HepG2 (cell line): Measurements from ENCODE around the gene ASB8. TPM values are rescaled to one million over a fixed set of nuclear protein-coding genes. Genes with fewer than 3 reads are reported as not detected.

ENCODE experiments used
- ATAC-seq: fragments of 200-7000 bp; cut with Tn5 transposase; 3 replicates; pipeline ENCODE4 v1.9.1; 2020; ENCODE audit warnings: mild to moderate bottlenecking, moderate library complexity
- BruUV-seq: library from RNA; stranded (reverse); fragments of 400-500 nt; replicated peaks from 2 replicates; lab custom pipeline; 2021; lab: Mats Ljungman, UMichigan
- CTCF ChIA-PET: fragments of 300-600 bp; formaldehyde crosslinking; extraction: SDS; loops from one replicate; lab custom pipeline; 2021; ENCODE audit warnings: low total read pairs, inconsistent platforms, low intra/inter-chr PET ratio; lab: Yijun Ruan, JAX
- POLR2A ChIA-PET: fragments of 350-600 bp; sonication (Branson Sonifier 250); formaldehyde crosslinking; loops from one replicate; lab custom pipeline; 2020; ENCODE audit warnings: antibody characterized with exemption, inconsistent platforms; lab: Yijun Ruan, JAX
- DNase-seq: peaks from one replicate; pipeline ENCODE4 v3.0.0-alpha.2; 2015; ENCODE audit warnings: low spot score
- FAIRE-seq: peaks from 3 replicates; lab custom pipeline; 2011; peaks lifted over from hg19 to GRCh38; lab: Jason Lieb, UNC
- H2AFZ ChIP-seq: one replicate; pipeline ENCODE4 v1.6.1; 2011; ENCODE audit warnings: low read length, inconsistent platforms
- H3K27ac ChIP-seq: fragments of 300-600 bp; 3 replicates; pipeline ENCODE4 v1.8.0; 2011; ENCODE audit warnings: mixed run types, mild to moderate bottlenecking, mixed read lengths, low read length, inconsistent platforms; ENCODE audit not compliant: insufficient read depth; ENCODE audit errors: extremely low read length
- H3K27me3 ChIP-seq, 2 experiments: fragments of 200-600 bp in 1 of 2; 2 replicates in 1 of 2; 3 replicates in 1 of 2; pipeline versions ENCODE4 v1.6.0 to v1.8.0; 2011; ENCODE audit warnings: low read length in 2 of 2, mild to moderate bottlenecking in 2 of 2, moderate library complexity in 2 of 2, inconsistent platforms in 1 of 2; ENCODE audit not compliant: insufficient read depth in 2 of 2, control insufficient read depth in 1 of 2
- H3K36me3 ChIP-seq, 2 experiments: fragments of 200-600 bp in 1 of 2; replicated peaks in 1 of 2; 2 replicates in 1 of 2; 3 replicates in 1 of 2; pipeline versions ENCODE4 v1.5.1 to v1.8.0; 2011; ENCODE audit warnings: low read length in 2 of 2, inconsistent platforms in 1 of 2; ENCODE audit not compliant: insufficient read depth in 2 of 2, control insufficient read depth in 1 of 2
- H3K4me1 ChIP-seq: 2 replicates; pipeline ENCODE4 v1.5.1; 2012; ENCODE audit warnings: low read length, inconsistent platforms; ENCODE audit not compliant: insufficient read depth
- H3K4me2 ChIP-seq: 2 replicates; pipeline ENCODE4 v1.6.0; 2011; ENCODE audit warnings: low read depth, low read length, inconsistent platforms
- H3K4me3 ChIP-seq, 3 experiments: fragments of 200-600 bp in 1 of 3; sonication (generic), shearing (Covaris generic) in 1 of 3; replicated peaks in 1 of 3; 2 replicates each; pipeline ENCODE4 v1.5.1; 2011 to 2016; ENCODE audit warnings: low read length in 3 of 3, inconsistent platforms in 2 of 3, low read depth in 2 of 3, mild to moderate bottlenecking in 2 of 3, control low read depth in 1 of 3, mixed read lengths in 1 of 3; ENCODE audit not compliant: insufficient read depth in 1 of 3
- H3K79me2 ChIP-seq: one replicate; pipeline ENCODE4 v1.6.1; 2011; ENCODE audit warnings: low read length, inconsistent platforms; ENCODE audit not compliant: insufficient read depth
- H3K9ac ChIP-seq: 2 replicates; pipeline ENCODE4 v1.6.0; 2011; ENCODE audit warnings: mild to moderate bottlenecking, low read depth, low read length, inconsistent platforms; ENCODE audit not compliant: insufficient read depth
- H3K9me3 ChIP-seq: 2 replicates; pipeline ENCODE4 v1.5.1; 2012; ENCODE audit warnings: mild to moderate bottlenecking, low read length
- H4K20me1 ChIP-seq: 2 replicates; pipeline ENCODE4 v1.6.0; 2011; ENCODE audit warnings: inconsistent platforms, mild to moderate bottlenecking, low read length, moderate library complexity; ENCODE audit not compliant: insufficient read depth
- HDAC1 ChIP-seq: sonication (generic); formaldehyde crosslinking; IDR thresholded peaks from 2 replicates; pipeline ENCODE4 v1.5.1; 2020; ENCODE audit warnings: mild to moderate bottlenecking, missing genetic modification reagents
- HNRNPUL1 ChIP-seq: fragments of 200-400 bp; formaldehyde crosslinking; IDR thresholded peaks from 2 replicates; pipeline ENCODE4 v1.6.1; 2017; ENCODE audit warnings: low read depth, mild to moderate bottlenecking, low read length, moderate library complexity
- LCORL ChIP-seq, 2 experiments: fragments of 450-650 bp in 1 of 2; sonication (generic) in 1 of 2; formaldehyde crosslinking in 1 of 2; IDR thresholded peaks; 2 replicates each; pipeline versions ENCODE4 v1.5.0 to v1.6.1; 2017 to 2020; ENCODE audit warnings: antibody characterized with exemption in 1 of 2, missing genetic modification reagents in 1 of 2
- MATR3 ChIP-seq: sonication (generic); formaldehyde crosslinking; IDR thresholded peaks from 2 replicates; pipeline ENCODE4 v1.4.0; 2020; ENCODE audit warnings: missing genetic modification reagents
- MTA1 ChIP-seq: sonication (generic); formaldehyde crosslinking; IDR thresholded peaks from 2 replicates; pipeline ENCODE4 v1.4.0; 2020; ENCODE audit warnings: missing genetic modification reagents, mild to moderate bottlenecking, borderline replicate concordance
- NFKB2 ChIP-seq: sonication (generic); formaldehyde crosslinking; IDR thresholded peaks from 2 replicates; pipeline ENCODE4 v1.4.0; 2020; ENCODE audit warnings: missing genetic modification reagents, borderline replicate concordance
- REXO4 ChIP-seq: sonication (generic); formaldehyde crosslinking; IDR thresholded peaks from 2 replicates; pipeline ENCODE4 v1.8.0; 2022; ENCODE audit warnings: missing genetic modification reagents, mild to moderate bottlenecking, borderline replicate concordance
- RFX1 ChIP-seq: fragments of 450-650 bp; IDR thresholded peaks from 2 replicates; pipeline ENCODE4 v1.6.1; 2017
- SETDB1 ChIP-seq: sonication (generic); formaldehyde crosslinking; IDR thresholded peaks from 2 replicates; pipeline ENCODE4 v1.5.1; 2020; ENCODE audit warnings: missing genetic modification reagents, mild to moderate bottlenecking, borderline replicate concordance
- SYNCRIP ChIP-seq: fragments of 200-400 bp; formaldehyde crosslinking; IDR thresholded peaks from 2 replicates; pipeline ENCODE4 v1.6.1; 2018; ENCODE audit warnings: mild to moderate bottlenecking, low read depth, low read length; ENCODE audit not compliant: insufficient read depth
- THRA ChIP-seq: sonication (generic); formaldehyde crosslinking; IDR thresholded peaks from 2 replicates; pipeline ENCODE4 v1.4.0; 2020; ENCODE audit warnings: missing genetic modification reagents, borderline replicate concordance
- TMF1 ChIP-seq: sonication (generic); formaldehyde crosslinking; IDR thresholded peaks from 2 replicates; pipeline ENCODE4 v1.8.1; 2022; ENCODE audit warnings: low read depth, missing genetic modification reagents
- ZBTB49 ChIP-seq: sonication (generic); formaldehyde crosslinking; IDR thresholded peaks from 2 replicates; pipeline ENCODE4 v1.4.0; 2020; ENCODE audit warnings: missing genetic modification reagents, borderline replicate concordance
- ZFYVE20 ChIP-seq: sonication (generic); formaldehyde crosslinking; IDR thresholded peaks from 2 replicates; pipeline ENCODE4 v1.8.0; 2023; ENCODE audit warnings: low read depth, mild to moderate bottlenecking, moderate library complexity, missing genetic modification reagents, borderline replicate concordance
- ZNF33B ChIP-seq: sonication (generic); formaldehyde crosslinking; IDR thresholded peaks from 2 replicates; pipeline ENCODE4 v1.5.1; 2020; ENCODE audit warnings: mild to moderate bottlenecking, missing genetic modification reagents
- ZNF362 ChIP-seq: sonication (generic); formaldehyde crosslinking; IDR thresholded peaks from 2 replicates; pipeline ENCODE4 v1.4.0; 2020; ENCODE audit warnings: missing genetic modification reagents, mild to moderate bottlenecking, borderline replicate concordance
- ZNF543 ChIP-seq: sonication (generic); formaldehyde crosslinking; IDR thresholded peaks from 2 replicates; pipeline ENCODE4 v1.4.0; 2020; ENCODE audit warnings: mild to moderate bottlenecking, missing genetic modification reagents
- ZNF607 ChIP-seq: sonication (generic); formaldehyde crosslinking; IDR thresholded peaks from 2 replicates; pipeline ENCODE4 v1.5.1; 2020; ENCODE audit warnings: missing genetic modification reagents, mild to moderate bottlenecking, borderline replicate concordance
- ZNF7 ChIP-seq: IDR thresholded peaks from 2 replicates; pipeline ENCODE4 v1.6.1; 2016; ENCODE audit warnings: missing biosample characterization, missing genetic modification reagents
- WGBS: methylation state at CpG from one replicate; pipeline ENCODE4 v1.1.6; 2017; ENCODE audit warnings: low lambda C conversion rate; 5-methylcytosine and 5-hydroxymethylcytosine counted together
- in situ Hi-C: cut with HindIII; loops from 2 replicates; pipeline ENCODE4 v1.10.0; 2017; ENCODE audit warnings: low pct_unique_long_range_greater_than_20kb; ENCODE audit not compliant: extremely low pct_ligation_motif_present
- intact Hi-C: fragments of 100-400 bp; cut with micrococcal nuclease; formaldehyde crosslinking; loops from one replicate; pipeline ENCODE4 v1.10.0; 2022; ENCODE audit not compliant: unreplicated experiment
- polyA plus RNA-seq, 8 experiments: library from polyadenylated mRNA; depleted of rRNA in 3 of 8; stranded (reverse) in 7 of 8; unstranded in 1 of 8; fragments of >200 nt; fragmentation: Illumina TruSeq in 4 of 8; extraction: Trizol in 4 of 8; gene quantifications; 2 replicates each; pipeline versions ENCODE4 v1.2.1 to v1.2.3, GENCODE V29; 2011 to 2016; ENCODE audit warnings: low read depth in 4 of 8, missing spikeins in 1 of 8, mixed read lengths in 1 of 8; ENCODE audit not compliant: insufficient read depth in 1 of 8
- total RNA-seq, 5 experiments: library from RNA; depleted of rRNA; stranded (reverse); fragments of >200 nt; fragmentation: Illumina TruSeq; extraction: Trizol; gene quantifications; 2 replicates each; pipeline ENCODE4 v1.2.3, GENCODE V29; 2016; ENCODE audit warnings: low read depth in 1 of 5

ASB8 gene
- total and polyA plus RNA-seq, 2 of the 13 experiments (the other 11 are each of a cell fraction or from before 2014, with no cell fraction given) = 14.0 to 15.5 TPM

GRCh38 chr12:48180424-48180823, 23.1 kb upstream of the ASB8 start (continued):
- TF ChIP-seq REXO4 (CRISPR knock-in tag) (no peak), THRA (CRISPR knock-in tag) (no peak), ZNF7 (no peak), RFX1 (no peak), MATR3 (CRISPR knock-in tag) (no peak), ZNF543 (CRISPR knock-in tag) (no peak), MTA1 (CRISPR knock-in tag) (no peak), ZNF33B (CRISPR knock-in tag) (no peak)

GRCh38 chr12:48179466-48179865, 22.2 kb upstream of the ASB8 start:
- ChIA-PET POLR2A (no interaction called here), CTCF (no interaction called here)
- WGBS = 0% methylated on average over 1 of the region's 1 CpG
- DNase-seq = no peak
- H3K4me1 ChIP-seq = 0 out of 2 replicates have a peak, but pooled peaks cover 7% of the 10 kb centered on the region
- no peak overlapping the region for H3K27ac ChIP-seq
- no peaks in the 10 kb centered on the region for H3K79me2 ChIP-seq
- in situ Hi-C loops (no loop called here), intact Hi-C loops (no loop called here)
- H2AFZ ChIP-seq = no peak overlapping the region
- H4K20me1 ChIP-seq = no peaks in the 10 kb centered on the region
- ATAC-seq = no peak
- H3K27me3 ChIP-seq = peaks cover 1 to 44% of the 10 kb centered on the region in 2 experiments; a peak in 3 of 5 replicates
- no peak for FAIRE-seq
- no peaks in the 10 kb centered on the region for H3K36me3 ChIP-seq
- H3K4me2 ChIP-seq = no peak overlapping the region
- no peak overlapping the region for H3K9ac ChIP-seq
- H3K4me3 ChIP-seq = no peak overlapping the region
- H3K9me3 ChIP-seq = no peaks in the 10 kb centered on the region
- no TSS peak for BruUV-seq
- no peak for TF ChIP-seq ZNF607
- TF ChIP-seq ZBTB49 = no peak
- no peak for TF ChIP-seq TMF1 (CRISPR knock-in tag)
- no peak for TF ChIP-seq ZNF362 (CRISPR knock-in tag)
- TF ChIP-seq NFKB2 = no peak
- TF ChIP-seq HNRNPUL1 = no peak
- no peak for TF ChIP-seq HDAC1 (CRISPR knock-in tag)
- TF ChIP-seq SETDB1 = no peak
- no peak for TF ChIP-seq SYNCRIP
- no peak for TF ChIP-seq ZFYVE20
- no peak for TF ChIP-seq LCORL (IDR thresholded peaks at IDR 0.05)
- no peak for TF ChIP-seq LCORL (CRISPR knock-in tag; IDR thresholded peaks at IDR 0.05)
